OCI-LY3 (cell line): ENCODE measurements around the gene ATP6V0C.
"Not testable (repeated sequence)": the region's sequence is repeated elsewhere in the genome, so short reads cannot be mapped to it uniquely, and the experiment has no call there.

Experiments used
- H2AFZ ChIP-seq: fragments of 200-600, 300-600 bp; shearing (Covaris generic); 2 replicates; pipeline ENCODE4 v1.6.0; 2014; ENCODE audit warnings: antibody characterized with exemption, low read depth, low read length
- H3K27ac ChIP-seq: fragments of 200-600, 300-600 bp; sonication (generic); 2 replicates; pipeline ENCODE4 v1.5.1; 2014; ENCODE audit warnings: mild to moderate bottlenecking, low read length, moderate library complexity, mixed read lengths
- H3K27me3 ChIP-seq: fragments of 200-600, 300-600 bp; sonication (generic); 2 replicates; pipeline ENCODE4 v1.6.1; 2014; ENCODE audit warnings: low read depth, low read length, mixed read lengths
- H3K36me3 ChIP-seq: fragments of 200-600, 300-600 bp; sonication (generic); replicated peaks from 2 replicates; pipeline ENCODE3; 2014; ENCODE audit warnings: low read depth, low read length, mixed read lengths
- H3K4me1 ChIP-seq: fragments of 300-600, 200-600 bp; sonication (generic); 2 replicates; pipeline ENCODE4 v1.6.1; 2014; ENCODE audit warnings: low read length, mixed read lengths
- H3K4me2 ChIP-seq: fragments of 200-600, 300-600 bp; sonication (generic); 2 replicates; pipeline ENCODE4 v1.6.1; 2014; ENCODE audit warnings: low read length, mixed read lengths
- H3K4me3 ChIP-seq: fragments of 300-600, 200-600 bp; sonication (generic); 2 replicates; pipeline ENCODE4 v1.5.1; 2014; ENCODE audit warnings: antibody characterized with exemption, mild to moderate bottlenecking, low read length, moderate library complexity
- H3K79me2 ChIP-seq: fragments of 300-600, 200-600 bp; shearing (Covaris generic); 2 replicates; pipeline ENCODE4 v1.6.1; 2014; ENCODE audit warnings: mild to moderate bottlenecking, low read length, mixed read lengths
- H3K9ac ChIP-seq: fragments of 300-600, 200-600 bp; shearing (Covaris generic); 2 replicates; pipeline ENCODE4 v1.6.0; 2014; ENCODE audit warnings: mild to moderate bottlenecking, low read length, moderate library complexity
- H3K9me3 ChIP-seq: fragments of 200-600, 300-600 bp; shearing (Covaris generic); 2 replicates; pipeline ENCODE4 v1.6.1; 2014; ENCODE audit warnings: low read length, mixed read lengths; ENCODE audit not compliant: insufficient read depth
- H4K20me1 ChIP-seq: fragments of 200-600, 300-600 bp; sonication (generic); 2 replicates; pipeline ENCODE4 v1.6.1; 2016; ENCODE audit warnings: low read length, mixed read lengths; ENCODE audit not compliant: insufficient read depth
- EZH2phosphoT487 ChIP-seq: fragments of 200-600 bp; shearing (Covaris generic); IDR thresholded peaks from 2 replicates; pipeline ENCODE4 v1.6.1; 2018; ENCODE audit warnings: antibody characterized with exemption, mixed run types, low read depth
- TF ChIP-seq, protein P1 (sequence below): fragments of 200-600, 300-600 bp; sonication (generic); IDR thresholded peaks from 2 replicates; pipeline ENCODE4 v1.5.1; 2014; ENCODE audit warnings: antibody characterized with exemption, low read length, low read depth

ATP6V0C gene

DNA sequence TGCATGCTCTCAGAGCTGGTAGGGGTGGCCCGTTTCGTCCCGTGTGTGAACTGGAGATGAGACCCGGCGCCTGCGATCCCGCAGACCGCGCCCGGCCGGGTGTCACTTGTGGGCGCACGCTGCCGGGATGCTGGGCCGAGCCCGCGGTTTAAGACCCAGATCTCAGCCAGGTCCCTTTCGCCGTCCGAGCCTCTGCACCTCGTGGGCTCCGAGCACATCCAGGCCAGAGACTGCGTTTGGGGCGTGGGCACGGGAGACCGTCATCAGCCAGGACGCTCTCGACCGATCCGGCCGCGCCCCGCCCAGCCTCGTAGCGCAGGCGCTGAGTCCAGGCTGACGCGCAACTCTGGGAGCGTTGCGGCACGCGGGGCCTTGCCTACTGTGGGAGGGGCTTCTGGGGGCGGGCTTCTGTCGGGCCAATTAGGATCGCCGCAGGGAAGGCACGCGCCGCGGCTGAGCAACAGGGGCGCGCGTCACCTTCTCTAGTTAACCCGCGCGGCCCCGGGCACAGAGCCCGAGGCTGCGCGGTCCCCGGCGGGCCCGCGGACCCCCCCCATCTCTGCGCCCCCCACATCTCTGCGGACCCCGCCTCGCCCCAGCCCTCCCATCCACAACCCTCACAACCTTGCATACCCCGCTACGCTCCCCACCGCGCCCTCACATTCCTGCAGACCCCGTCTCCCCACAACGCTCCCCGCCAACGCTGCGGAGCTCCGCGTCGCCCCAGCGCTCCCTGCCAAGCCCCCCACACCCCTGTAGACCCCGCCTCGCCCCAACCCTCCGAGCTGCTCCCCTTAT lies 18.1 kb downstream of the ATP6V0C start:
- Histone ChIP-seq H3K79me2 (no peaks in the 10 kb centered on the region), H2AFZ (peak overlapping the region; percentile 69; the same call in 1 of the 2 replicates)

DNA sequence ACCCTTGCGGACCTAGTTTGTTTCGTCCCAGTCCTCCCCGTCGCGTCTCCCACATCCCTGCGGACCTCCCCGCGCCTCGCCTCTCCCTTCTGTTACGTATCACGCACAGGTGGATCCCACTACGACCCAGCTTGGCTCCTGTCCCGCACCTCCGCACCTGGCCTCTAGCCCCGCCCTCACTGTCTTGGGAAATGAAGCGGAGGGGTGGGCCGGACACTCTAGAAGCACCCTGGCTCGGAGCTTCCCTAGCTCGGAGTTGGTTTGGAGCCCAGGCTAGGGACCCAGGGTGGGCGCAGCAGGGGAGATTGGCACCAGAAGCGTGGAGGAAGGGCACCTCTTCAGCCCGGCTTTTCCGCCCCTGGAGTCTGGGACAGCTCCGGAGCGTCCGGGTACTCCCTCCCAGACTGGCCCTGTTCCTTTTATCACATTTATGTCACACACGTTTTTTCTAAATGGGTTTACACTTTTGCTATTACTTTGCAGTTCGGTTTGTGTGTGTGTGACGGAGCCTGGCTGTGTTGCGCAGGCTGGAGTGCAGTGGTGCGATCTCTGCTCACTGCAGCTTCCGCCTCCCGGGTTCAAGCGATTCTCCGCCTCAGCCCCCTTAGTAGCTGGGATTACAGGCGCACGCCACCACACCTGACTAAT lies 18.9 kb downstream of the ATP6V0C start:
- Histone ChIP-seq H3K4me3 (peak overlapping the region; percentile 82), H3K9ac (peak overlapping the region; percentile 84), H3K4me2 (peak overlapping the region; percentile 91), H3K36me3 (peaks cover 11% of the 10 kb centered on the region), H3K27ac (peak overlapping the region; percentile 75), H3K4me1 (peaks cover 6% of the 10 kb centered on the region; the same call in 1 of the 2 replicates), H3K79me2 (no peaks in the 10 kb centered on the region), H3K9me3 (no peaks in the 10 kb centered on the region), H3K27me3 (no peaks in the 10 kb centered on the region), H2AFZ (peak overlapping the region; percentile 69; the same call in 1 of the 2 replicates), H4K20me1 (no peaks in the 10 kb centered on the region)
- TF ChIP-seq, protein P1, sequence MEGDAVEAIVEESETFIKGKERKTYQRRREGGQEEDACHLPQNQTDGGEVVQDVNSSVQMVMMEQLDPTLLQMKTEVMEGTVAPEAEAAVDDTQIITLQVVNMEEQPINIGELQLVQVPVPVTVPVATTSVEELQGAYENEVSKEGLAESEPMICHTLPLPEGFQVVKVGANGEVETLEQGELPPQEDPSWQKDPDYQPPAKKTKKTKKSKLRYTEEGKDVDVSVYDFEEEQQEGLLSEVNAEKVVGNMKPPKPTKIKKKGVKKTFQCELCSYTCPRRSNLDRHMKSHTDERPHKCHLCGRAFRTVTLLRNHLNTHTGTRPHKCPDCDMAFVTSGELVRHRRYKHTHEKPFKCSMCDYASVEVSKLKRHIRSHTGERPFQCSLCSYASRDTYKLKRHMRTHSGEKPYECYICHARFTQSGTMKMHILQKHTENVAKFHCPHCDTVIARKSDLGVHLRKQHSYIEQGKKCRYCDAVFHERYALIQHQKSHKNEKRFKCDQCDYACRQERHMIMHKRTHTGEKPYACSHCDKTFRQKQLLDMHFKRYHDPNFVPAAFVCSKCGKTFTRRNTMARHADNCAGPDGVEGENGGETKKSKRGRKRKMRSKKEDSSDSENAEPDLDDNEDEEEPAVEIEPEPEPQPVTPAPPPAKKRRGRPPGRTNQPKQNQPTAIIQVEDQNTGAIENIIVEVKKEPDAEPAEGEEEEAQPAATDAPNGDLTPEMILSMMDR, result no peak
- no peak for TF ChIP-seq EZH2phosphoT487

More for the DNA sequence above, 18.1 kb downstream of the ATP6V0C start:
- H3K9ac ChIP-seq, result peak overlapping the region; percentile 84
- H3K27ac ChIP-seq, result peak overlapping the region; percentile 75
- peak overlapping the region; percentile 82 for H3K4me3 ChIP-seq
- TF ChIP-seq, protein P1, result no peak
- no peak for TF ChIP-seq EZH2phosphoT487
- peak overlapping the region; percentile 91 for H3K4me2 ChIP-seq
- peaks cover 6% of the 10 kb centered on the region; the same call in 1 of the 2 replicates for H3K4me1 ChIP-seq
- no peaks in the 10 kb centered on the region for H3K27me3 ChIP-seq
- no peaks in the 10 kb centered on the region for H4K20me1 ChIP-seq
- H3K9me3 ChIP-seq, result no peaks in the 10 kb centered on the region
- peaks cover 11% of the 10 kb centered on the region for H3K36me3 ChIP-seq

DNA sequence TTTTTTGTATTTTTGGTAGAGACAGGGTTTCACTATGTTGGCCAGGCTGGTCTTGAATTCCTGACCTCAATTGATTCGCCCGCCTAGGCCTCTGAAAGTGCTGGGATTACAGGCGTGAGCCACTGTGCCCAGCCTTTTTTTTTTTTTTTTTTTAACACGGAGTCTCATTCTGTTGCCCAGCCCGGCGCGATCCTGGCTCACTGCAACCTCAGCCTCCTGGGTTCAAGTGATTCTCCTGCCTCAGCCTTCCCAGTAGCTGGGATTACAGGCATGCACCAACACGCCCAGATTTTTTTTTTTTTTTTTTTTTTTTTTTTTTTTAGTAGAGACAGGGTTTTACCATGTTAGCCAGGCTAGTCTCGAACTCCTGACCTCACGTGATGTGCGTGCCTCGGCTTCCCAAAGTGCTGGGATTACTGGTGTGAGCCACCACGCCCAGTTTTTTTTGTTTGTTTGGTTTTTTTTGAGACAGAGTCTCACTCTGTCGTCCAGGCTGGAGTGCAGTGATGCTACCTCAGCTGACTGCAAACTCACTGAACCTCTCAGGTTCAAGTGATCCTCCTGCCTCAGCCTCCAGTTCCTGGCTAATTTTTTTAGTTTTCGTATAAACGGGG lies 19.5 kb downstream of the ATP6V0C start:
- Histone ChIP-seq H3K4me2 (peak overlapping the region; percentile 91), H3K4me3 (peak overlapping the region; percentile 82), H3K36me3 (peaks cover 11% of the 10 kb centered on the region), H3K27ac (peak overlapping the region; percentile 75), H2AFZ (peak overlapping the region; percentile 69; the same call in 1 of the 2 replicates), H3K9ac (peak overlapping the region; percentile 84)
- not testable (repeated sequence) for H3K9me3 ChIP-seq, H3K79me2 ChIP-seq, H3K4me1 ChIP-seq, H3K27me3 ChIP-seq, H4K20me1 ChIP-seq

DNA sequence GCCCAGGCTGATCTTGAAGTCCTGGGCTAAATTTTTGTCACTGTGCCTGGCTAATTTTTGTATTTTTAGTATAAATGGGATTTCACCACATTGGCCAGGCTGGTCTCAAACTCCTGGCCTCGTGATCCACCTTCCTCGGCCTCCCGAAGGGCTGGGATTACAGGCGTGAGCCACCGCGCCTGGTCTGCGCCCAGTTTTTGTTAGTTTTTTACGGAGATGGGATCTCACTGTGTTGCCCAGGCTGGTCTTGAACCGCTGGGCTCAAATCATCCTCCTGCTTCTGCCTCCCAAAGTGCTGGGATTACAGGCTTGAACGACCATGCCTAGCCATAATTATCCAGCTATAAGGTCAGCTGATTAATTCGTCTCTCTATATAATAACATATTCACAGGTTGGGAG lies 20.2 kb downstream of the ATP6V0C start:
- no peak for TF ChIP-seq EZH2phosphoT487
- TF ChIP-seq, protein P1, result no peak
- H3K27ac ChIP-seq, result no peak overlapping the region
- H3K27me3 ChIP-seq, result no peaks in the 10 kb centered on the region
- peaks cover 7% of the 10 kb centered on the region for H3K79me2 ChIP-seq
- no peaks in the 10 kb centered on the region for H3K9me3 ChIP-seq
- H3K9ac ChIP-seq, result no peak overlapping the region
- H3K36me3 ChIP-seq, result peaks cover 6% of the 10 kb centered on the region
- H4K20me1 ChIP-seq, result 0 out of 2 replicates have a peak, but pooled peaks cover 4% of the 10 kb centered on the region
- H3K4me2 ChIP-seq, result no peak overlapping the region
- H3K4me3 ChIP-seq, result no peak overlapping the region
- H3K4me1 ChIP-seq, result peaks cover 10% of the 10 kb centered on the region
- H2AFZ ChIP-seq, result no peak overlapping the region

DNA sequence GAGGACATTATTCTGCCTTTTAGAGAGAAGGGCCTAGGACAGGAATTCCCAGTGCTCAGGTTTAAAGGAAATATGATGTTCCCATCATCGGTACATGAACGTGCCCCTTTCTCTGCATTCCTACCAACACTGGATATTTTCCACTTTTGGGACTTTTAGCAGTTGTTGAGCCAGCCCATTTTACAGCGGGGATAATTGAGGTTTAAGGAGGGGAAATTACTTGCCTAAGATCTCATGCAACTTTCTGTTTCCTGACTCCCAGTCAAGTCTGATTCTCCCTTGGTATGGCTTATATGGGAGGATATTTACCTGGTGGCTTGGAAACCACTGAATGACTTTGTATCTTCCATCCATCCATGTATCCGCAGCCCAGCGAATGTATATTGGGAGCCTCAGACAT lies 20.6 kb downstream of the ATP6V0C start:
- H3K4me2 ChIP-seq, H3K9ac ChIP-seq, H3K9me3 ChIP-seq, H3K36me3 ChIP-seq, H4K20me1 ChIP-seq, H3K4me3 ChIP-seq, H3K27ac ChIP-seq, H2AFZ ChIP-seq, H3K27me3 ChIP-seq: not testable (repeated sequence)
- peaks cover 12% of the 10 kb centered on the region for H3K79me2 ChIP-seq
- peaks cover 14% of the 10 kb centered on the region for H3K4me1 ChIP-seq
